GM10266 (cell line): ENCODE data around the gene SLC38A1.

Experiments used
- DNase-seq: peaks from one replicate; pipeline ENCODE4 v3.0.0; 2012; ENCODE audit errors: extremely low spot score
- CTCF ChIP-seq: IDR thresholded peaks from 2 replicates; pipeline ENCODE4 v1.5.1; 2012; ENCODE audit warnings: mild to moderate bottlenecking, low read depth; ENCODE audit not compliant: control insufficient read depth, insufficient read depth; ENCODE audit errors: missing control alignments

SLC38A1 gene

DNA sequence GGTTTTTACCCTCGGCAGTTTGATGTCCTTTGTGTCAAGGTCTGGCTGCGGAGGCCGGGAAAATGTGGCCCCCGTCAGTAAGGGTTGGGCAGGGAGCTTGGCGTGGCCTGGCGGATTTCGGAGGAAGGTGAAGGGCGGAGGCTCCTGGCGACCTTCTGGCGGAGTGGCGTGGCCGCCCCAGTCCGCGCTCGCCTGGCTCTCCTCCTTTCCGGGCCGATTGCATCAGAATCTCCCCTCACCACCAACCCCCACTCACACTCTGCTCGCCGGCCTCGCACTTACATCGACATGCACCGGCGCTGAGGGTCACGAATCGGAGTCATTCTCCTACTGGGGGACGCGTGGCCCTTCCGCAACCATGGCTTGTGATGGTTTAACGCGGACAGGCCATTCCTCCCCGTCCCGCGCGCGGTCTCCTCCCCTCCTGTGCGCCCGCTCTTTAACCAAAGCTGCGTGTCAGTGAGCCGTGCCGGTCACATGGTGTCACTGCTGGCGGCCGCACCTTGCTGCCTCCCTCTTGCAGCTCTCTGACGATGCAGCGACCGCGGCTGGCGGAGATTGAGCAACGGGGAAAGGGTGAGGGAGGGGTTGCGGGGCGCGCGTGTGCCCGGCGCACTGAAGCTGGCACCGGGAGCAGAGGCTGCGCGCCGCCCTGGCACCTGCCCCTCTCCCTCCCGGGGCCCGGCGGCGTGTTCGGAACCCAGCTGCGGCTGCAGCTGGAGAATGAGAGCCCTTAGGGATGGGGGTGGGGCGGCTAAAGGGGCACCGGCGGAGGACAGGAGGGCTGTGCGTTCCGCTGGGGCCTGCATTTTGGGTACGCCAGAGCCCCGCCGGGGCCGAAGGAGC, at the start of gene SLC38A1:
TSS of gene SLC38A1 (minus strand) at position 461 of the 846 bp plus-strand sequence. CDS start 29,243 bp downstream, outside the sequence.
- TF ChIP-seq CTCF = peak; percentile 8
- DNase-seq = peak; percentile 78

DNA sequence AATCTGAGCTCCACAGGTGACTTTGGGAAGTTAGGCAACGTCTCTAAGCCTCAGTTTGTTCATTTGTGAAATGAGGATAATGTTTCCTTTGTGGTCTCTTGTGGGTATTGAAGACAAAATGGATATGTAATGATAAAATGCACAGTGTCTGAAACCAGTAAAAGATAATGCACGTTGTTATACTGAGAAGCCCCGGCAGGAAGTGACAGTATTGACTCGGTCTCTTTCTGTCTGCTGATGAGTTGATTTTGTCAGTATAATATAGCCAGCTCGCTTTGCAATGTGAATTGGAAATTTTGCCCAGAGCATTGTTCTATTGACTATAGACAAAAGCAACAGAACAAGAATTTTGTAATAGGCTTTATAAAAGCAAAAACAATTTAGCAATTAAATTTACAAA, 49.2 kb upstream of the SLC38A1 start:
- no peak for TF ChIP-seq CTCF
- DNase-seq = no peak

GRCh38 chr12:46304070-46304469, 35.2 kb upstream of the SLC38A1 start:
- no peak for DNase-seq
- no peak for TF ChIP-seq CTCF

GRCh38 chr12:46303039-46303666, 34.3 kb upstream of the SLC38A1 start:
- peak; percentile 59 for TF ChIP-seq CTCF
- peak; percentile 38 for DNase-seq

- no peak for TF ChIP-seq CTCF
- DNase-seq = no peak
Observed at GRCh38 chr12:46300910-46301309, 32.1 kb upstream of the SLC38A1 start.

- TF ChIP-seq CTCF = no peak
- no peak for DNase-seq
Observed at GRCh38 chr12:46299851-46300250, 31.0 kb upstream of the SLC38A1 start.

DNA sequence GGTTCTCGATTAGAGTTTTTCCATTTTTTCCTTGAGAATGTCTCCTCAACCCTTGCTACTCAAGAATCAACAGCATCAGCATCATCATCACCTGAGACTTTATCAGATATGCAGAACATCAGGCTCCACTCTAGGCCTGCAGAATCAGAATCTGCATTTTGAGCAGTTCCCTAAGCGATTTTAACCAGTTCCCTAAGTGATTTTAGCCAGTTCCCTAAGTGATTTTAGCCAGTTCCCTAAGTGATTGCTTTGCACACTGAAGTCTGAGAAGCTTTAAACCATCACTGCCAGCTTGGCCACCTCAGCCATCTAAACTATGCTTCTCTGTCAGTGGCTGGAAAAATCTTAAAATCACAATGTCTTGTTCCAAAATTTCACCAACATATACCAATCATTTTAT, 29.4 kb upstream of the SLC38A1 start:
- no peak for TF ChIP-seq CTCF
- no peak for DNase-seq
